Right lobe of liver (tissue), 4 donors: ENCODE data around the gene PRICKLE4.

Source experiments
- CTCF ChIP-seq, 4 donors: fragments of 200-600 bp in 3 of 4; fragments of 450-650 bp in 1 of 4; IDR thresholded peaks; one replicate each; pipeline versions ENCODE4 v1.5.1 to v1.8.0; 2016 to 2022; ENCODE audit warnings: antibody characterized with exemption in 4 of 4, mild to moderate bottlenecking in 2 of 4
- POLR2A ChIP-seq: fragments of 450-650 bp; IDR thresholded peaks from one replicate; pipeline ENCODE4 v1.6.1; 2017; ENCODE audit warnings: antibody characterized with exemption, mild to moderate bottlenecking
- donor health status: DM: no; HTN: no; CAD: no.
- donor health status: DM: no; HTN: no; CAD: no.
- donor health status: DM: no; HTN: yes; CAD: no.

GRCh38 chr6:41755895-41756294 is 24.7 kb upstream of the PRICKLE4 start:
- TF ChIP-seq CTCF (IDR thresholded peaks at IDR 0.05) (no peak), POLR2A (no peak)
